HUES64 (cell line): ENCODE data around the gene DNAL4.

Source experiments
- H3K27ac ChIP-seq: 2 replicates; pipeline ENCODE4 v1.7.0; 2013; ENCODE audit warnings: low read depth, low read length, inconsistent platforms
- H3K27me3 ChIP-seq: 2 replicates; pipeline ENCODE4 v1.6.1; 2013; ENCODE audit warnings: mild to moderate bottlenecking, low read length; ENCODE audit not compliant: insufficient read depth
- H3K36me3 ChIP-seq: 2 replicates; pipeline ENCODE4 v1.6.1; 2013; ENCODE audit warnings: mild to moderate bottlenecking, low read length; ENCODE audit not compliant: insufficient read depth
- H3K4me1 ChIP-seq: 2 replicates; pipeline ENCODE4 v1.6.1; 2013; ENCODE audit warnings: mild to moderate bottlenecking, low read length, moderate library complexity; ENCODE audit not compliant: insufficient read depth
- H3K4me3 ChIP-seq: 2 replicates; pipeline ENCODE4 v1.5.1; 2013; ENCODE audit warnings: mild to moderate bottlenecking, low read length, moderate library complexity
- H3K9ac ChIP-seq: 2 replicates; pipeline ENCODE4 v1.6.1; 2013; ENCODE audit warnings: mild to moderate bottlenecking, low read depth, low read length
- H3K9me3 ChIP-seq: 2 replicates; pipeline ENCODE4 v1.6.1; 2013; ENCODE audit warnings: low read depth, low read length; ENCODE audit not compliant: insufficient read depth
- WGBS: fragments of 150-250, 120-280 bp; methylation state at CpG from one replicate; pipeline ENCODE4 v1.1.7; 2013; ENCODE audit warnings: missing lambda C conversion rate; 5-methylcytosine and 5-hydroxymethylcytosine counted together

The DNAL4 gene

GRCh38 chr22:38757464-38757757 is 36.5 kb downstream of the DNAL4 start:
- Histone ChIP-seq H3K4me1 (peaks cover 7% of the 10 kb centered on the region), H3K9ac (no peak overlapping the region), H3K27ac (no peak overlapping the region), H3K9me3 (no peaks in the 10 kb centered on the region), H3K36me3 (no peaks in the 10 kb centered on the region), H3K27me3 (0 out of 2 replicates have a peak, but pooled peaks cover 7% of the 10 kb centered on the region), H3K4me3 (no peak overlapping the region)
- 82% methylated on average over 4 of the region's 4 CpGs for WGBS

- no peaks in the 10 kb centered on the region for H3K36me3 ChIP-seq
- 80% methylated on average over 17 of the region's 17 CpGs for WGBS
- H3K4me3 ChIP-seq = peak overlapping the region; percentile 64
- no peak overlapping the region for H3K9ac ChIP-seq
- H3K27me3 ChIP-seq = 0 out of 2 replicates have a peak, but pooled peaks cover 7% of the 10 kb centered on the region
- no peaks in the 10 kb centered on the region for H3K9me3 ChIP-seq
- no peak overlapping the region for H3K27ac ChIP-seq
- H3K4me1 ChIP-seq = peaks cover 7% of the 10 kb centered on the region
Observed at GRCh38 chr22:38756711-38757463, 37.1 kb downstream of the DNAL4 start.

- Histone ChIP-seq H3K9ac (peak within 1 kb of the TSS; percentile 71), H3K9me3 (no peaks in the 10 kb centered on the region), H3K36me3 (no peaks in the 10 kb centered on the region), H3K27me3 (0 out of 2 replicates have a peak, but pooled peaks cover 7% of the 10 kb centered on the region), H3K4me3 (peak within 1 kb of the TSS; percentile 64), H3K27ac (peak within 1 kb of the TSS; percentile 50; the same call in 1 of the 2 replicates), H3K4me1 (peaks cover 7% of the 10 kb centered on the region)
- WGBS = 2% methylated on average over 68 of the region's 68 CpGs
Observed at GRCh38 chr22:38755911-38756532, 37.9 kb downstream of the DNAL4 start, which contains the start of gene SUN2. Gene SUN2, minus strand, starts transcription at chr22:38755998. Its CDS starts 3,370 bp downstream, at chr22:38752628.

- peak overlapping the region; percentile 64 for H3K4me3 ChIP-seq
- peak overlapping the region; percentile 50; the same call in 1 of the 2 replicates for H3K27ac ChIP-seq
- peak overlapping the region; percentile 30 for H3K9ac ChIP-seq
- 0 out of 2 replicates have a peak, but pooled peaks cover 7% of the 10 kb centered on the region for H3K27me3 ChIP-seq
- H3K4me1 ChIP-seq = peaks cover 7% of the 10 kb centered on the region
- H3K9me3 ChIP-seq = no peaks in the 10 kb centered on the region
- under 1% methylated on average over 74 of the region's 74 CpGs for WGBS
- H3K36me3 ChIP-seq = peaks cover 2% of the 10 kb centered on the region; the same call in 1 of the 2 replicates
Observed at GRCh38 chr22:38755155-38755910, 38.6 kb downstream of the DNAL4 start.

GRCh38 chr22:38754751-38755154 is 39.2 kb downstream of the DNAL4 start:
- Histone ChIP-seq H3K9ac (peak overlapping the region; percentile 25; the same call in 1 of the 2 replicates), H3K9me3 (no peaks in the 10 kb centered on the region), H3K27ac (peak overlapping the region; percentile 59; the same call in 1 of the 2 replicates), H3K4me3 (peak overlapping the region; percentile 64), H3K4me1 (peaks cover 7% of the 10 kb centered on the region), H3K27me3 (0 out of 2 replicates have a peak, but pooled peaks cover 7% of the 10 kb centered on the region), H3K36me3 (peaks cover 2% of the 10 kb centered on the region; the same call in 1 of the 2 replicates)
- 2% methylated on average over 12 of the region's 12 CpGs for WGBS

GRCh38 chr22:38753948-38754750 is 39.8 kb downstream of the DNAL4 start:
- H3K9ac ChIP-seq = no peak overlapping the region
- peaks cover 7% of the 10 kb centered on the region for H3K4me1 ChIP-seq
- H3K36me3 ChIP-seq = peaks cover 2% of the 10 kb centered on the region; the same call in 1 of the 2 replicates
- 55% methylated on average over 11 of the region's 12 CpGs for WGBS
- H3K9me3 ChIP-seq = no peaks in the 10 kb centered on the region
- H3K27me3 ChIP-seq = 0 out of 2 replicates have a peak, but pooled peaks cover 7% of the 10 kb centered on the region
- H3K27ac ChIP-seq = peak overlapping the region; percentile 59; the same call in 1 of the 2 replicates
- peak overlapping the region; percentile 64 for H3K4me3 ChIP-seq

- Histone ChIP-seq H3K9me3 (no peaks in the 10 kb centered on the region), H3K36me3 (peaks cover 2% of the 10 kb centered on the region; the same call in 1 of the 2 replicates), H3K27me3 (0 out of 2 replicates have a peak, but pooled peaks cover 1% of the 10 kb centered on the region), H3K9ac (no peak overlapping the region), H3K4me3 (no peak overlapping the region), H3K4me1 (peaks cover 7% of the 10 kb centered on the region), H3K27ac (no peak overlapping the region)
- 91% methylated on average over 24 of the region's 24 CpGs for WGBS
Observed at GRCh38 chr22:38751422-38752346, 42.3 kb downstream of the DNAL4 start.

- no peaks in the 10 kb centered on the region for H3K27me3 ChIP-seq
- H3K9me3 ChIP-seq = no peaks in the 10 kb centered on the region
- no peak overlapping the region for H3K27ac ChIP-seq
- H3K4me3 ChIP-seq = no peak overlapping the region
- peaks cover 7% of the 10 kb centered on the region for H3K4me1 ChIP-seq
- 96% methylated on average over 12 of the region's 12 CpGs for WGBS
- H3K36me3 ChIP-seq = peaks cover 2% of the 10 kb centered on the region; the same call in 1 of the 2 replicates
- H3K9ac ChIP-seq = no peak overlapping the region
Observed at GRCh38 chr22:38751066-38751421, 42.9 kb downstream of the DNAL4 start.

- peaks cover 2% of the 10 kb centered on the region; the same call in 1 of the 2 replicates for H3K36me3 ChIP-seq
- 94% methylated on average over 17 of the region's 17 CpGs for WGBS
Observed at GRCh38 chr22:38750638-38751037, 43.3 kb downstream of the DNAL4 start.

More at GRCh38 chr22:38750638-38751037, 43.3 kb downstream of the DNAL4 start:
- no peak overlapping the region for H3K27ac ChIP-seq
- H3K9ac ChIP-seq = no peak overlapping the region
- no peak overlapping the region for H3K4me3 ChIP-seq
- H3K27me3 ChIP-seq = no peaks in the 10 kb centered on the region
- peaks cover 7% of the 10 kb centered on the region for H3K4me1 ChIP-seq
- H3K9me3 ChIP-seq = no peaks in the 10 kb centered on the region
